Measurements from ENCODE around the gene NR3C1. TPM values are rescaled to one million over a fixed set of nuclear protein-coding genes. Genes with fewer than 3 reads are reported as not detected.

The NR3C1 gene
- total and polyA plus RNA-seq, 2 of the 4 experiments (the other 2 are of a cell fraction): 13.7 to 77.4 TPM

DNA sequence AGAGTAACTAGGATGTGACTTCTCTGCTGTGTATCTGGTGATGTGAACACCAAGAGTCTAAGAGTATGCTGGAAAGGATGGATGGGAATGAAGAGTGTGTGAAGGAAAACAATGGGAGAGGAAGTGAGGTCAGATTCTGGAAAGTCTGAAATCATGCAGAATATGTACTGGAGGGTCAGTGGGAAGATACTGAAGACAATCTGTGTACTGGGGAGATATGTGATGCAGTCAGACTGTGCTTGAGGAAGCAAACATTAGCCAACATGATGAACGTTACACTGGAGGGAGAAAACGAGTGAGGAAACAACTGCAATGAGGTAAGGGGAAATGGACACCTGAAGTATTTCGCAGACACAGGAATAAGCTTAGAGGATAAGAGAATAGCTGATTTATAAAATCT lies 105.7 kb downstream of the NR3C1 start:
- no peak overlapping the region for H3K4me2 ChIP-seq (ENCODE audit: low read depth, low read length)
- H2BK120ac ChIP-seq (ENCODE audit: low read depth, low read length): no peak overlapping the region
- peaks cover 22 to 53% of the 10 kb centered on the region in 2 experiments for H3K79me1 ChIP-seq (ENCODE audit: low read depth in 1 of 2, low read length in 2 of 2)
- DNase-seq (peak; percentile 28), ATAC-seq (ENCODE audit: low read depth) (no peak)
- H3K4me3 ChIP-seq (ENCODE audit: insufficient read depth, low read depth, low read length): no peak overlapping the region
- BruUV-seq (replicated peaks): no TSS peak
- peaks cover 12% of the 10 kb centered on the region for H3K36me3 ChIP-seq (ENCODE audit: control insufficient read depth, insufficient read depth, low read length)
- no peak overlapping the region for H3K9ac ChIP-seq (ENCODE audit: low read depth, low read length)
- no peak overlapping the region for H2BK15ac ChIP-seq (ENCODE audit: low read depth, low read length)
- H3K9me3 ChIP-seq (ENCODE audit: control insufficient read depth, insufficient read depth, low read length): no peaks in the 10 kb centered on the region
- no peaks in the 10 kb centered on the region for H3K27me3 ChIP-seq (ENCODE audit: control insufficient read depth, insufficient read depth, low read length)
- H3K23ac ChIP-seq (ENCODE audit: low read depth, low read length): no peak overlapping the region
- in situ Hi-C loops (cut with MboI; ENCODE audit: low sequenced_read_pairs) (no loop called here), dilution Hi-C loops (cut with HindIII; ENCODE audit: low sequenced_read_pairs, unreplicated experiment) (no loop called here), intact Hi-C loops (cut with micrococcal nuclease) (no loop called here)
- no peaks in the 10 kb centered on the region for H3K4me1 ChIP-seq (ENCODE audit: control insufficient read depth, insufficient read depth, low read length)
- ChIA-PET CTCF (no interaction called here), POLR2A (ENCODE audit: unreplicated experiment) (no interaction called here)
- H4K20me1 ChIP-seq (ENCODE audit: insufficient read depth, low read length): no peaks in the 10 kb centered on the region
- H3K27ac ChIP-seq (ENCODE audit: insufficient read depth, low read length): no peak overlapping the region
- peak overlapping the region; percentile 44 for H2BK5ac ChIP-seq (ENCODE audit: low read depth, low read length, poor library complexity, severe bottlenecking)
- no peak overlapping the region for H3K56ac ChIP-seq (ENCODE audit: extremely low read depth, insufficient read depth, low read length)
- 0 out of 2 replicates have a peak overlapping the region, but pooled peaks have one; percentile 3 for H2AK5ac ChIP-seq (ENCODE audit: low read depth, low read length)
- no peak overlapping the region for H3K18ac ChIP-seq (ENCODE audit: low read depth, low read length)
- TF ChIP-seq CHD1 (IDR thresholded peaks at IDR 0.05; ENCODE audit: low read depth, low read length): no peak
- TF ChIP-seq, protein P1, sequence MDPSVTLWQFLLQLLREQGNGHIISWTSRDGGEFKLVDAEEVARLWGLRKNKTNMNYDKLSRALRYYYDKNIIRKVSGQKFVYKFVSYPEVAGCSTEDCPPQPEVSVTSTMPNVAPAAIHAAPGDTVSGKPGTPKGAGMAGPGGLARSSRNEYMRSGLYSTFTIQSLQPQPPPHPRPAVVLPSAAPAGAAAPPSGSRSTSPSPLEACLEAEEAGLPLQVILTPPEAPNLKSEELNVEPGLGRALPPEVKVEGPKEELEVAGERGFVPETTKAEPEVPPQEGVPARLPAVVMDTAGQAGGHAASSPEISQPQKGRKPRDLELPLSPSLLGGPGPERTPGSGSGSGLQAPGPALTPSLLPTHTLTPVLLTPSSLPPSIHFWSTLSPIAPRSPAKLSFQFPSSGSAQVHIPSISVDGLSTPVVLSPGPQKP (IDR thresholded peaks at IDR 0.05; ENCODE audit: borderline replicate concordance, low read depth, low read length): no peak
- TF ChIP-seq MAZ (IDR thresholded peaks at IDR 0.05; ENCODE audit: borderline replicate concordance, low read depth, low read length): no peak
- TF ChIP-seq MAFK (IDR thresholded peaks at IDR 0.05; ENCODE audit: low read depth, low read length): no peak
- TF ChIP-seq RAD21 (IDR thresholded peaks at IDR 0.05; ENCODE audit: low read length): no peak
- TF ChIP-seq MXI1 (IDR thresholded peaks at IDR 0.05; ENCODE audit: borderline replicate concordance, low read depth, low read length): no peak
- no peak for TF ChIP-seq NFE2L2 (IDR thresholded peaks at IDR 0.05; ENCODE audit: low read depth, low read length)
- no peak for TF ChIP-seq POLR2A (IDR thresholded peaks at IDR 0.05; ENCODE audit: low read depth, low read length)
- no peak for TF ChIP-seq RFX5 (IDR thresholded peaks at IDR 0.05; ENCODE audit: low read depth, low read length)
- TF ChIP-seq, protein P2, sequence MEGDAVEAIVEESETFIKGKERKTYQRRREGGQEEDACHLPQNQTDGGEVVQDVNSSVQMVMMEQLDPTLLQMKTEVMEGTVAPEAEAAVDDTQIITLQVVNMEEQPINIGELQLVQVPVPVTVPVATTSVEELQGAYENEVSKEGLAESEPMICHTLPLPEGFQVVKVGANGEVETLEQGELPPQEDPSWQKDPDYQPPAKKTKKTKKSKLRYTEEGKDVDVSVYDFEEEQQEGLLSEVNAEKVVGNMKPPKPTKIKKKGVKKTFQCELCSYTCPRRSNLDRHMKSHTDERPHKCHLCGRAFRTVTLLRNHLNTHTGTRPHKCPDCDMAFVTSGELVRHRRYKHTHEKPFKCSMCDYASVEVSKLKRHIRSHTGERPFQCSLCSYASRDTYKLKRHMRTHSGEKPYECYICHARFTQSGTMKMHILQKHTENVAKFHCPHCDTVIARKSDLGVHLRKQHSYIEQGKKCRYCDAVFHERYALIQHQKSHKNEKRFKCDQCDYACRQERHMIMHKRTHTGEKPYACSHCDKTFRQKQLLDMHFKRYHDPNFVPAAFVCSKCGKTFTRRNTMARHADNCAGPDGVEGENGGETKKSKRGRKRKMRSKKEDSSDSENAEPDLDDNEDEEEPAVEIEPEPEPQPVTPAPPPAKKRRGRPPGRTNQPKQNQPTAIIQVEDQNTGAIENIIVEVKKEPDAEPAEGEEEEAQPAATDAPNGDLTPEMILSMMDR (conservative IDR thresholded peaks at IDR 0.05; ENCODE audit: low read depth, low read length): no peak
- no peak for TF ChIP-seq BHLHE40 (IDR thresholded peaks at IDR 0.05; ENCODE audit: low read depth, low read length)
- no peak for TF ChIP-seq SMC3 (IDR thresholded peaks at IDR 0.05; ENCODE audit: low read depth, low read length)
- TF ChIP-seq CEBPB (IDR thresholded peaks at IDR 0.05; ENCODE audit: low read depth, low read length): no peak
- TF ChIP-seq FOS (IDR thresholded peaks at IDR 0.05; ENCODE audit: low read depth, low read length): no peak
- no peak for TF ChIP-seq RCOR1 (IDR thresholded peaks at IDR 0.05; ENCODE audit: insufficient replicate concordance, low read length)
- TF ChIP-seq, protein P3, sequence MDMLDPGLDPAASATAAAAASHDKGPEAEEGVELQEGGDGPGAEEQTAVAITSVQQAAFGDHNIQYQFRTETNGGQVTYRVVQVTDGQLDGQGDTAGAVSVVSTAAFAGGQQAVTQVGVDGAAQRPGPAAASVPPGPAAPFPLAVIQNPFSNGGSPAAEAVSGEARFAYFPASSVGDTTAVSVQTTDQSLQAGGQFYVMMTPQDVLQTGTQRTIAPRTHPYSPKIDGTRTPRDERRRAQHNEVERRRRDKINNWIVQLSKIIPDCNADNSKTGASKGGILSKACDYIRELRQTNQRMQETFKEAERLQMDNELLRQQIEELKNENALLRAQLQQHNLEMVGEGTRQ (IDR thresholded peaks at IDR 0.05; ENCODE audit: low read depth, low read length): no peak
- H4K91ac ChIP-seq (ENCODE audit: insufficient read depth, low read depth, low read length): no peak overlapping the region
- peaks cover 10% of the 10 kb centered on the region for H3K9me1 ChIP-seq (ENCODE audit: insufficient read depth, low read length)
- no peak overlapping the region for H2BK20ac ChIP-seq (ENCODE audit: low read depth, low read length)
- no peak overlapping the region for H2AK9ac ChIP-seq (replicated peaks; ENCODE audit: low read depth, low read length, poor library complexity)
- H2AFZ ChIP-seq (replicated peaks; ENCODE audit: low read length, poor library complexity): no peak overlapping the region
- H3K14ac ChIP-seq (replicated peaks; ENCODE audit: low read depth, low read length): no peak overlapping the region; the same call in 1 of the 2 replicates
- H4K5ac ChIP-seq (ENCODE audit: low read depth, low read length): no peak overlapping the region
- 0 out of 4 replicates have a peak overlapping the region, but pooled peaks of 1 of the 2 experiments have one; percentile 10 for H4K8ac ChIP-seq (ENCODE audit: low read depth in 2 of 2, low read length in 2 of 2)
- 86% methylated on average over 1 of the region's 3 CpGs; no CpG with 5 or more reads in 1 of the 2 experiments for WGBS, 2 experiments (ENCODE audit: extremely low coverage in 2 of 2, insufficient read length in 1 of 2)
- no peak overlapping the region for H3K4ac ChIP-seq (ENCODE audit: low read depth, low read length)
